ENCODE data around the gene GRB7.
"Not testable (repeated sequence)": the region's sequence is repeated elsewhere in the genome, so short reads cannot be mapped to it uniquely, and the experiment has no call there.

The GRB7 gene

DNA sequence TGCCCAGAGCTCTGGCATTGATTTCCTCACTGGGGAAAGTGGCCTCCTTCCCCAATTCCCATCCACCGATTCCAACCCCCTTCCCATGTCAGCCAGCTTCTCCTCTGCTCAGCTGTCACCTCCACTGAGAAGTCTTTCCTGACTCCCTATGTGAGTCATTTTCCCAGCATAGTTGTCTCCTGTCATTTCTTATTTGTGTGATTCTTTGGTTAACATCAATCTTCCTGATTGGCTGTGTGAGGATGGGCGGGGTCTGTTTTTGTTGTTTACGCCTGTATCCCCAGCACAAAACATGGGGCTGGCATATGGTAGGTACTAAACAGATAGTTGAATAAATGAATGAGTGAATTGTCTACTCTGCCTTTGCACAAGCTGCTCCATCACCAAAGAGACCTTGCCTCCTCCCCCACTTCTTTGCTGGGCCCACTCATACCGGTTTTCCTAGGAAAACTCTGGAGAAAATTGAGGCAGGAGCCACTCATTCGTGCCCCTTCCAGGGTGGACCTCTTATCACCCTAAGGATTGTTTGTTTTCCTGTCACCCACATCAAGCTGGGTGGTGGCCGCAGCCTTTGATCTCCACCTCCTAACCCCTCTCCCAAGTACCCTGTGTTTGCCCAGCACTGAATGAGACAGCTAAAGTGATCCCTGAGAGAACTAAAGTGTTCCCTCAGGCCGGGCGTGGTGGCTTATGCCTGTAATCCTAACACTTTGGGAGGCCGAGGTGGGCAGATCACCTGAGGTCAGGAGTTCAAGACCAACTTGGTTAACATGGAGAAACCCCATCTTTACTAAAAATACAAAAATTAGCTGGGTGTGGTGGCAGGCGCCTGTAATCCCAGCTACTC, 1.2 kb upstream of the GRB7 start:
- no peak for DNase-seq

DNA sequence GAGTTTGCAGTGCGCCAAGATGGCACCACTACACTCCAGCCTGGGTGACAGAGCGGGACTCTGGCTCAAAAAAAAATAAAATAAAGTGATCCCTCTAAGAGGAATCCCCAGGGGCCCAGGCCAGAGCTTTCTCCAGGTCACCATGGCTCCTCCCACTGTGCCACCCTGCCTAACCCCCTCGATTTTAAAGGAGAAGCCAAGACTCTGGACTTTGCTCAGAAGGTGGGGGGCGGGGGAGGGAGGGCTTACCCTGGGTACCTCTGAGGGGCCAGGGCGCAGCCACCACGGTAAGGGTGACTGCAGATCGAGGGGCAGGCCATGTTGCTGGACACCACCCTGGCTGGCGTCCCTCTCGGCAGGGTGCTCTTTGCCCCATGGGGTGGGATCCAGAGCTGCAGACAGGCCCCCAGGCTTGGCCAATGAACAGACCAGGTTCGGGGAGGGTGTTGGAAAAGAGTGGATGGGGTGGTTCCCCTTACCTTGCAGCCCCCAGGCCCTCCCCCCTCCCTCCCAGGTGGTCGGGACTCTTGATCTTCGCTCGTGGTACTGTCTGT, 455 bp upstream of the GRB7 start:
- DNase-seq: no peak

DNA sequence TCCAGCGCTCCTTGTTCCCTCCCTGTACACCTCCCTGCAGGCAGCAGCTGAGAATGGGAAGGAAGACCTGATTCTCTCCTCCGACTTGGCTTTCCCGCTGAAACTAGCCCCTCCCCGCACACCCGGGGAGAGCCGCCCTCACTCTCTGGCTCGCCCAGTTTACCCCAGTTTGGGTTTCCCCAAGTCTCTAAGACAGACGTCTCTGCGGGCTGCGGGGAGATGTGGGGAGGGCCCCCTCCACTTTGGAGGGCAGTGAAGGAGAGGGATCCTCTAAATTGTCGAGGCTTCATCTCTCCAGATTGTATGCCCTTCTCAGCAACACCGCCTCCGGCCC, 797 bp downstream of the GRB7 start:
- no peak for DNase-seq

DNA sequence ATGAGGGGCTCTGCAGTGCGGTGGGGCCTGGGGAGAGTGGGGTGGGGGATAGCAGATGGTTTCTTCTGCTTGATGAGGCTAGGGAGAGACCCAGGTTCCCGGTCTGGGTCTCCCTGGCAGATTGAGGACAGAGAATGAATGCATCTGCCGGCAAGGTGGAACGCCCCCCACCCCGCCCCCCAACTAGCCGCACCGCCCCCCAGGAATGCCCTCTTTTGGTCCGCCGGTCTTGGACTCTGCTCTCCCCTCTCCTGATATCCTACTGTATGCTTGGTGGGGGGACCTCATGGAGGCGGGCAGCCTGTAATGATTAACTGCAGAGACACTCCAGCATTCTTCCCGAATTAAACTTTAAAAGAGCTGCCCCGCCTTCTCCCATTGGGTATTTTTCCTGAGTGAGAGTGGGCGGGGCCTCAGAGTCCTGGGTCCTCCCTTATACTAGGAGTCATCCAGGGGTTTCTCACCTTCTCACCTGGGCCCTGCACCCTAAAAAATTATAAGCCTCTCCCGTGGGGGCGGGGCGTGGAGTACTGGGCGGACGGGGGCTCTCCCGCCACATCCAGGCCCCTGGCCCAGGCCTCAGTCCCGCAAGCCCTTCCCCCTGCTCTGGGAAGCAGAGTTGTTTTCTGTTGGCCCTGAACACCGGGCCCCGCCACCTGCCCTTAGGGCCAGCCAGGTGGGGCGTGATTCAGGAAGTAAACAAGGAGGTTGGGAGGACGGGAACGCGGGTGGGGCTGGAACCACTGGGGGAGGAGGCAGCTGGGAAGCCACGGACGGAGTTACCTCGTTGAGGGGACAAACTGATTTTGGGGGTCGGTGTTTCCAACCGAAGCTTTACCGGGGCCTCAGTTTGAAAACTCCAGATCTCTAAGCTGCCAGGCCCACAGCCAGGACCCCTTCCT, 1.5 kb downstream of the GRB7 start:
- no peak for DNase-seq

DNA sequence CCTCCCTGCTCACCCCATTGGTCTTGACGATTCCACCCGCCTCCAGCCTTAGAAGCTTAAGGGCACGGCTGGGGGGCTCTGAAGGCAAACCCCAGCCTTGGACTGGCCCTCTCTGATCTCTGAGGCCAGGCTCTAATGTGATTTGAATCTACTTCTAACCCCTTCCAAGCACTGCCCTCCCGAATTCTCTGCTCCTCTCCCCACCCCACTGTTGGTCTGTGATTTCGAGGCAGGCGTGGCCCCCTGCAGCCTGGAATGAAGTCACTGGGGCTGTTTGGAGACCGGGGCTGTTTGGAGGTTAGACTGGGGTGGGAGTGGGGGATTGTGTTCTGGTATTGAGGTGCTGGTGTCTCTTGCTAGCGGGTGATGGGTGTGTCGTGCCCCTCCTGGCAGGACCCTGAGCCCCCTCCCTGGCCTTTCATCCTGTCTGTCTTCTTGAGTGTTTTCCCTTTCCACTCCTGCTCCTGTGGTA, 2.2 kb downstream of the GRB7 start:
- DNase-seq: no peak

DNA sequence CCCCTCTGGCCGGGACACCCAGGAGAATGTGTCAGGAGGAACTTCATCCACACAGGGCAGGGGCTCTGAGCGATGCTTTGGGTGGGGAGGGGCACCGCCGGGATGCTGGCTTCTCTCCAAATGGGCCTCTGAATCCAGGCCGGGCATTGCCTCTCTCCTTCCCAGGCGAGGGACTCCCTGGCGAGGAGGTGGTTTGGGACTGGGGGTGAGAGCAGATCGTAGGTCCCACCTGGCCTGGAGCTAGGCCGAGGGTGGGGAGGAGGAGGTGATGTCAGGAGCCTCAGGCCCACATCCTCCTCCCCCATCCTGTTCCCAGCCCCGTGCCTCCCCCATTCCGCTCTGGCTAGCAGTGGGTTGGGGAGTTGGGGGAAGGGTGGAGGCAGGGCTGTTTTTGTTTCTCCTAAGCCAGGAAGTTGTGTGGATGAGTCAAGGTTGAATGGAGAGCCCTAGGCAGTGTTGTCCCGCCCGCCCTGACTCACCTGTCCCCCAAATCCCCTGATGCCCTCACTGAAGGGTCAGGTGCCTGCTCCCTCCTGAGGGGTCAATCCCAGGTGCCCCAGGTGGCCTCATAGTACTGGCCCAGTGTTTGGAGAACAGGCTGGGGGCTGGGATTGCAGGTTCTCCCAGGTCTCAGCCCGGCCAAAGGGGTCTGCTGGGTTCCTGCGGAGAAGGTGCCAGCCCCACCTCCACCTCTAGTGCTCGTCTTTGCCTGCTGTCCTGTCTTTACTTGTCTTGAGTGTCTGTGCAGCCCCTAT, 2.8 kb downstream of the GRB7 start:
- DNase-seq: no peak

DNA sequence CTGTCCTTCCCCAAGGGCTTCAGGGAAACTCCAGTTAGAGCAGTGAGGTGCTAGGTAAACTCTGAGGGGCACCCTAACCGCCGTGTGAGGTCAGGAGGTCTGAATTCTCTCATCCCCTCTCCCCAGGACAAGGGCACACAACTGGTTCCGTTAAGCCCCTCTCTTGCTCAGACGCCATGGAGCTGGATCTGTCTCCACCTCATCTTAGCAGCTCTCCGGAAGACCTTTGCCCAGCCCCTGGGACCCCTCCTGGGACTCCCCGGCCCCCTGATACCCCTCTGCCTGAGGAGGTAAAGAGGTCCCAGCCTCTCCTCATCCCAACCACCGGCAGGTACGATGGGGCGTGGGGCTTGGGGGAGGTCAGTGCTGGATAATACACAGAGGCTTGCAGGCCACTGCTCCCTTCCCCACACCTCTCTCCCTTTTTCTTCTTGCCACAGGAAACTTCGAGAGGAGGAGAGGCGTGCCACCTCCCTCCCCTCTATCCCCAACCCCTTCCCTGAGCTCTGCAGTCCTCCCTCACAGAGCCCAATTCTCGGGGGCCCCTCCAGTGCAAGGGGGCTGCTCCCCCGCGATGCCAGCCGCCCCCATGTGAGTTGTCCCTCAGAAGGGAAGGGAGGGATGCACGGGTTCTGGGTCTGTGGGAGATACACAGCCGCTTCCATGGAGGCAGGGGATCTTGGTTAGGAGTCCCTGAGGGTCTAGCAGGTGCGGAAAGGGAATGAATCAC, 4.6 kb downstream of the GRB7 start:
- DNase-seq: no peak

DNA sequence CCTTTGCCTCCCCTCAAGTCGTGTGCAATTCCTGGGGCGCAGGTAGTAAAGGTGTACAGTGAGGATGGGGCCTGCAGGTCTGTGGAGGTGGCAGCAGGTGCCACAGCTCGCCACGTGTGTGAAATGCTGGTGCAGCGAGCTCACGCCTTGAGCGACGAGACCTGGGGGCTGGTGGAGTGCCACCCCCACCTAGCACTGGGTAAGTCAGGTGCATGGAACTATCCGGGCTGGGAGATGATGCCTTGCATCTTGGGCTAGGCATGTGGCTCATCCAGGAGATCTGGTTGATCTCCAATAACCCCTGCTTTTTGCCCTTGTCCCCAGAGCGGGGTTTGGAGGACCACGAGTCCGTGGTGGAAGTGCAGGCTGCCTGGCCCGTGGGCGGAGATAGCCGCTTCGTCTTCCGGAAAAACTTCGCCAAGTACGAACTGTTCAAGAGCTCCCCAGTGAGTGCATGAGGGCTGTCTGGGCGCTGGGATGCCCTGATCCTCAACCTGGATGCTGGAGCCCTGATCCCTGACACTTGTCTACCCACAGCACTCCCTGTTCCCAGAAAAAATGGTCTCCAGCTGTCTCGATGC, 5.2 kb downstream of the GRB7 start:
- no peak for DNase-seq

DNA sequence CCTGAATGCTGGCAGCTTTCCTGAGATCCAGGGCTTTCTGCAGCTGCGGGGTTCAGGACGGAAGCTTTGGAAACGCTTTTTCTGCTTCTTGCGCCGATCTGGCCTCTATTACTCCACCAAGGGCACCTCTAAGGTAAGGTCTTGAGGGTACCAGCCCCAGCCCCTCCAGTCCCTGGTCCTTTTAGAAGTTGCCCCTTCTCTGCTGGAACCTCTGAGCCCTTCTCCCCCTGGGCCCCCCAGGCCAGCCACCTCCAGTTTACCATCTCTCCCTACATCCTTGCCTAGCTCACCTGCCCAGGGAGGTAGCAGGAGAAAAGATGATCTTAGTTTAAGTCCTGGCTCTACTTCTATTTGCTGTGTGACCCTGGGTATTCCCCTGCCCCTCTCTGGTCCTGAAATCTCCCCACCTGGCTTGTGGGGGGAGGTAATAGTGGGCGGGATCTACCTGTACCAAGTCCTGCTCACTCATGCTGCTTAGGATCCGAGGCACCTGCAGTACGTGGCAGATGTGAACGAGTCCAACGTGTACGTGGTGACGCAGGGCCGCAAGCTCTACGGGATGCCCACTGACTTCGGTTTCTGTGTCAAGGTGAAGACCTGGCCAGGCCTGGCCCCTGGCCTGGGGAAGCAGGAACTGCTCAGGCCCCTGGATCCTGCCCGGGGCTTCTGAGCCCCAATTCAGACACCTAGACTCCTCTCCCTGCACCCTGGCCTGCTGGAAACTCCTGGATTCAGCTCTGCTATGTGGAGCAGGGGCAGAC, 6.5 kb downstream of the GRB7 start:
- DNase-seq: no peak

DNA sequence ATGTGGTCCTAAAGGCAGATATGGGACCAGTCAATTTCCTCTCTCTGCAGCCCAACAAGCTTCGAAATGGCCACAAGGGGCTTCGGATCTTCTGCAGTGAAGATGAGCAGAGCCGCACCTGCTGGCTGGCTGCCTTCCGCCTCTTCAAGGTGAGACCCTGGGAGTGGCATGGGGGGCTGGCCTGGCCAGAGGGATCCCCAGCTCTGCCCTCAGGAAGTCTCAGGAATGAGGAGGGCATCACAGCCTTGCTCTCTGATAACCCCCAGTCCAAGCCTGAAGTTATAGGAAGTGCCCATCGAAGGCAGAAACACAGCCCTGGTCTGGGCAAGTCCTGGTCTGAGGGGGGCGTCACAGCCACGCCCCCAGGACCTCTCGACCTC, 7.1 kb downstream of the GRB7 start:
- DNase-seq: no peak

DNA sequence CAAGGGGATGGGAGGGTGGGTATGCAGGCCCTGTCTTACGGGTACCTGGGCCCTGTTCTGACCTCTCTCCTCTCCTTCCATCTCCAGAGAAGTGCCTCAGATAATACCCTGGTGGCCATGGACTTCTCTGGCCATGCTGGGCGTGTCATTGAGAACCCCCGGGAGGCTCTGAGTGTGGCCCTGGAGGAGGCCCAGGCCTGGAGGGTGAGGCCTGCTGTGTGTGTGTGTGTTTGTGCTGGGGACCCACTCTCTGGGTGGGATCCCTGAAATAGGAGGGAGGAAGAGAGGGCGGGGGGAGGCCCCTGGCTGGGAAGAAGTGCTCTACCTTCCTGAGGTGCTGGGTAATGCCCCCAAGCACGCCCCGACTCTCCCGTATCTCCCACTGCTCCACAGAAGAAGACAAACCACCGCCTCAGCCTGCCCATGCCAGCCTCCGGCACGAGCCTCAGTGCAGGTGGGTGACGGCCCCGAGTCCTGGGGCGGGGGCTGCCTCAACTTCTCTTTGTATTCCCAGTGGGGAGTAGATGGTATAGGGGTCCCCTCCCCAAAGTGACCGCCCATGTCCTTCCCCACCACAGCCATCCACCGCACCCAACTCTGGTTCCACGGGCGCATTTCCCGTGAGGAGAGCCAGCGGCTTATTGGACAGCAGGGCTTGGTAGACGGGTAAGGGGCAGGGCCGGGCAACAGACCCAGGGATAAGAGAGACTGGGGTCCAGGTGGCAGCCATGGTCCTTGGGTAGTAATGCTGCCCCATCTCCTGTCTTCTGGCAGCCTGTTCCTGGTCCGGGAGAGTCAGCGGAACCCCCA, 7.8 kb downstream of the GRB7 start:
- DNase-seq: no peak

DNA sequence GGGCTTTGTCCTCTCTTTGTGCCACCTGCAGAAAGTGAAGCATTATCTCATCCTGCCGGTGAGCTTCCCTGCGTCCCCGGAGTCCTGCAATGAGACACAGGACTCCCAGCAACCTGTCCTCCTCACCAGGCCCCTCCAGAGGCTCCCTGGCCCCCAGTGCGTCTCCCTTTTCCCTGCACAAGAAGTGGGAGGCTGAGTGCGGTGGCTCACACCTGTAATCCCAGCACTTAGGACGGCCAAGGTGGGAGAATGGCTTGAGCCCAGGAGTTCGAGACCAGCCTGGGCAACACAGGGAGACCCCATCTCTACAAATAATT, 8.4 kb downstream of the GRB7 start:
- no peak for DNase-seq

DNA sequence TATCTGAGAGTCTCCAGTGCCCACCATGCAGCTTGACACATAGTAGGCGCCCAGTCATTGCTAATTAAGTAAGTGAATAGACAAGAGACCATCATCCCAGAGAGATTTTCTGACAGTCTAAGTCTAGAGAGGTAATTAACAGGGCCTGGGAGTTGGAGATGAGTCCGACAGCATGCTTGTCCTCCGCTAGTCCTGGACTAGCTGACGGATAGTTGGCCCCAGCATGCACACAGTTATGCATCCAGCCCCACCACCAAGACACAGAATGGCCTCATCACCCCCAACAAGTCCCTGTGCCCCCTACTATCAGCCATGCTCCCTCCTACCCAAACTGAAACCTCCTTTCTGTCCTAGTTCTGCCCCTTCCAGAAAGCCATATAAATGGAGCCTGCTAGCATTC, 10.0 kb downstream of the GRB7 start:
- no peak for DNase-seq

DNA sequence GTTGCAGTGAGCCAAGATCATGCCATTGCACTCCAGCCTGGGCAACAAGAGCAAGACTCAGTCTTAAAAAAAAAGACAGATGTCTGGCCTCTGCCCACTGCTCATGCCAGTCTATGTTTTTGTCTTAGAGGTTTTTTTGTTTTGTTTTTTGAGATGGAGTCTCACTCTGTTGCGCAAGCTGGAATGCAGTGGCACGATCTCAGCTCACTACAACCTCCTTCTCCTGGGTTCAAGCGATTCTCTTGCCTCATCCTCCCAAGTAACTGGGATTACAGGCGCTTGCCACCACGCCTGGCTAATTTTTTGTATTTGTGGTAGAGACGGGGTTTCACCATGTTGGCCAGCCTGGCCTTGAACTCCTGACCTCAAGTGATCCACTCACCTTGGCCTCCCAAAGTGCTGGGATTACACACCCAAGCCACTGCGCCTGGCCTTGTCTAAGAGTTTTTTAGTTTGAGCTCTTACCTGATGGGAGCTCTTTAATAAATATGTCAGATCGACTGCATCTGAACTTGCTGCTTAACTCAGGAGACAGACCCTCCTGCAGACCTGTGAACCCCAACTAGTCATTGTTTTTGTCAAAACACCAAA, 10.8 kb downstream of the GRB7 start:
- DNase-seq: not testable (repeated sequence)

DNA sequence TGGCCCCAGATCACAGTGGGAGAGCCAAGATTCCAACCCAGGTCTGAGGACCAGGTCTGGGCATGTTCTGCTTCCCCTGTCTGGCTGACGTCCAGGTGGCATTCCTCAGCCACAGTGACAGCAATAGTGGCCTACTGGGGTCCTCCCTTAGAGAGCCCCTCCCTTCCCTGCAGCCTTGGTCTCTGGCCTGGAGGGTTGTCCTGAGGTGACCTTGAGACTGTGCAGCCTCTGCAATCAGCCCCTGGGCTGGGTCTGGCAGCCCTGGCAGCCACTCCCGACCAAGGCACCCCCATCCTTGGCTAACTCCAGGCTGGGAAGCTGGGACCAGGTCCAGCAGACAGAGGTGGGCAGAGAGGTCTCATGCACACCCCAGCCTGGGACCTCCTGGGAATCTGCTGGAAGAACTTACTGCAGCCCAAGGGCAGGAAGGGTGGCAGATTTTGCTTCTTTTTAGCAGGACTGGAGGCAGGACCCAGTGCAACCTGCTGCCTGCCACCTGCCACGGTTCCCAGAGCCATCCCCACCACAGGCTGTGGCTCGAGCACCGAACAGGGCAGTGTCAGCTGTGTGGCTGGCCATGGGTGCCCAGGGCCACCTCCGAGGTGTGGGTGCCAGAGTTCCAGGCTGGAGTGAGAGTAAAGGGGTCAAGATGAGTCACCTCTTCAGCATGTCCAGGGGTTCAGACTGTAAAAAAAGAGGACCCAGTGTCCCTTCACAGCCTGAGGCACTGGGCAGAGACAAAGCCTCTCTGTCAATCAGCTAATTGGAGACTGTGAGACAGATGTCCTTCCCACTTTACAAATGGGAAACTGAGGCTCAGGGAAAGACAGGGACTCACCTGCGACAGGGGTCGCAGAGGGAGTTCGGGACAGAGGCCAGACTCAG, 12.6 kb downstream of the GRB7 start:
- no peak for DNase-seq

DNA sequence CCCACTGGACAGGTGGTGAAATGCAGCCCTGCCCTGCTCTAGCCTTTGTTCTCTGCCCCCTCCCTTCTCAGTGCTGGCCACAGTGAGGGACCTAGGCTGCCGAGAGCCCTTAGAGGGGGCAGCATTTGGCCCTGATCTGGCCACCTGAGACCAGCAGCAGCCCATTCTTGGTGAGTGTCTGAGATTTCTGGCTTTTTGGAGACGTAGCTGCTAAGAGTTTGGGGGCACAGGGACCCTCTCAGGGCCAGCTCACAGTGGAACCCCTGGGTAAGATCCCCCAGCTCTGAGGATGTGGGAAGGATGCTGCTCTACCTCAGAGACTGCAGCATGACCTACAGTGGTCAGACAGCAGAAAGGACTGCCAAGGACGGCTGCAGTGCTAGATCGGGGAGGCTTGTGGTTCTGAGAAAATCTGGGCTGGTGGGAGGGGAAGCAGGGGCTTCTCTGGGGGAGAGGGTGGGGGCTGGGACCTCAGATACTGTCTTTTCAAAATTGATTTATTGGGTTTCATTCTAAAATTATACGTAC, 13.3 kb downstream of the GRB7 start:
- DNase-seq: no peak

DNA sequence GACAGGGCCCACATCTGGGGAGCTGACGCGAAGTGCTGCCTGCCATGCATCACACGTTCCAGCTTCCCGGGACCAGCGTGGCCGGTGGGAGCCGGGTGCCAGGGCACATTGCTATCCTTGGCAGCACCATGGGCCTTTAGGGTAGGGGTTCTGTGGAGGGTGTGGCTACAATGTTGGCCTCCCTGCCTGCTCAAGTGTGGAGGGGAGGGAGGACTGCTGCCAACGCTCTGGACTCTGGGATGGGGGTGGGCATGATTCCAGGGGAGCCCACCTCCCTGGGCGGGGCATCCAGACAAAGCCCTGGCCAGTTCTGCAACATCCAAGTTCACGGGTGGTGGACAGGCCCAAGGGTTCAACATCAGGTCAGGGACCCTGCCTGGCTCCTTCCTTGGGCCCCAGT, 13.9 kb downstream of the GRB7 start:
- no peak for DNase-seq

DNA sequence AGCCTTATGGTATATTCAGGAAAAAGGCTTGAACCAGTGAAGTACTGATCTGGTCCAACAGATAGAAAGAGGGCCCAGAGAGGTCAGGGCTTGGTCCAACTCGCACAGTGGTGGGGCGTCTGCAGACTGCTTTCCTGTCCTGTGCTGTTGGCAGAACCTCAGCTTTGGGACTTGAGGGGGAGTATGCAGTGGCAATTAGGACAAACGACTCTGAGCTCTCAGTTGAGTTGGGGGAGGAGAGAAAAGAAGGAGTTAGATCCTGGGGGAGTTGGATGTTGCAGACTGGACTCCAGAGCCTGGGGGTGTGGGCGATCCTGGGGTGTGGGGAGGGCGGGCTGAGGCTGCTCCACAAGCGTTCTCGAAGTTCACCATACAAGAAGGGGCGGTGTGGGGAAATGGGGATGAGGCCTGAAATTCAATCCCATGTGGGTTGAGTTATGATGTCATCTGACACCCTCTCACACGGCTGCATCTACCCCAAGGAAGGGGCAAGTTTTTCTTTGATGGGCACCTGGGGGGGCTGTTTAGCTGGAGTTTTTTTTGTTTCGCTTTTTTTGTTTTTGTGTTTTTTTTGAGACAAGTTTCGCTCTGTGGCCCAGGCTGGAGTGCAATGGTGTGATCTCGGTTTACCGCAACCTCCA, 14.6 kb downstream of the GRB7 start:
- no peak for DNase-seq

All from hippocampal formation (tissue), 2 donors.